Measurements from ENCODE around the gene PRM1. TPM values are rescaled to one million over a fixed set of nuclear protein-coding genes. Genes with fewer than 3 reads are reported as not detected.

The PRM1 gene
- total and polyA plus RNA-seq, 7 experiments from 2014 or later: not detected

GRCh38 chr16:11315510-11315909 is 34.4 kb upstream of the PRM1 start:
- Histone ChIP-seq H3K9me3 (ENCODE audit: control insufficient read depth in 2 of 3, low read length in 3 of 3) (no peaks in the 10 kb centered on the region), H3K27ac (ENCODE audit: low read depth, low read length) (no peak overlapping the region), H3K27me3 (ENCODE audit: control insufficient read depth in 2 of 2, insufficient read depth in 2 of 2, low read length in 2 of 2) (no peaks in the 10 kb centered on the region), H3K4me3 (ENCODE audit: low read length) (no peak overlapping the region), H3K4me1 (ENCODE audit: control insufficient read depth in 2 of 2, insufficient read depth in 2 of 2, low read length in 2 of 2) (peaks cover 20 to 26% of the 10 kb centered on the region in 2 donors), H3K36me3 (ENCODE audit: control insufficient read depth in 2 of 3, insufficient read depth in 3 of 3, low read length in 3 of 3) (no peaks in the 10 kb centered on the region)
- intact Hi-C loops (cut with micrococcal nuclease): no loop called here
- Mint-ChIP-seq H3K4me1 (peaks cover 5 to 64% (median 27%) of the 10 kb centered on the region in 7 donors), H3K4me3 (no peak overlapping the region), H3K27ac (no peak overlapping the region), H3K36me3 (peaks cover 0 to 14% (median 0%) of the 10 kb centered on the region in 5 donors), H3K27me3 (peaks cover 0 to 2% (median 0%) of the 10 kb centered on the region in 5 donors), H3K9me3 (no peaks in the 10 kb centered on the region)
- CTCF ChIA-PET: no interaction called here
- ATAC-seq (no peak), DNase-seq (no peak)
- POLR2A ChIA-PET: interaction anchor here (0.5 kb wide), 1 partner anchor 55 kb away, joined by 4 read pairs; no protein-coding TSS in a partner anchor

GRCh38 chr16:11314309-11314894 is 33.3 kb upstream of the PRM1 start:
- H3K4me1 ChIP-seq (ENCODE audit: control insufficient read depth in 2 of 2, insufficient read depth in 2 of 2, low read length in 2 of 2): peaks cover 23 to 34% of the 10 kb centered on the region in 2 donors
- ATAC-seq (no peak), DNase-seq (no peak)
- ChIA-PET POLR2A (interaction anchor here (0.5 kb wide), 1 partner anchor 124 kb away, joined by 3 read pairs; no protein-coding TSS in a partner anchor), CTCF (no interaction called here)
- no peaks in the 10 kb centered on the region for H3K9me3 ChIP-seq (ENCODE audit: control insufficient read depth in 2 of 3, low read length in 3 of 3)
- Mint-ChIP-seq H3K36me3 (peaks cover 0 to 14% (median 0%) of the 10 kb centered on the region in 5 donors), H3K4me1 (peaks cover 5 to 69% (median 31%) of the 10 kb centered on the region in 7 donors), H3K4me3 (no peak overlapping the region), H3K27me3 (peaks cover 0 to 2% (median 0%) of the 10 kb centered on the region in 5 donors), H3K9me3 (no peaks in the 10 kb centered on the region), H3K27ac (peak overlapping the region in 4 of 9 donors; percentile 29 to 75 (median 64))
- H3K36me3 ChIP-seq (ENCODE audit: control insufficient read depth in 2 of 3, insufficient read depth in 3 of 3, low read length in 3 of 3): no peaks in the 10 kb centered on the region
- H3K27me3 ChIP-seq (ENCODE audit: control insufficient read depth in 2 of 2, insufficient read depth in 2 of 2, low read length in 2 of 2): no peaks in the 10 kb centered on the region
- no peak overlapping the region for H3K4me3 ChIP-seq (ENCODE audit: low read length)
- no peak overlapping the region for H3K27ac ChIP-seq (ENCODE audit: low read depth, low read length)
- intact Hi-C loops (cut with micrococcal nuclease): no loop called here

- H3K36me3 ChIP-seq (ENCODE audit: control insufficient read depth in 2 of 3, insufficient read depth in 3 of 3, low read length in 3 of 3): no peaks in the 10 kb centered on the region
- H3K36me3 Mint-ChIP-seq: peaks cover 0 to 10% (median 0%) of the 10 kb centered on the region in 5 donors
- H3K27me3 ChIP-seq (ENCODE audit: control insufficient read depth in 2 of 2, insufficient read depth in 2 of 2, low read length in 2 of 2): no peaks in the 10 kb centered on the region
- H3K27ac ChIP-seq (ENCODE audit: low read depth, low read length): no peak overlapping the region
- peak overlapping the region in 3 of 10 donors; percentile 13 to 71 (median 20) for H3K4me3 Mint-ChIP-seq
- H3K4me1 Mint-ChIP-seq: peaks cover 5 to 66% (median 31%) of the 10 kb centered on the region in 7 donors
- H3K9me3 ChIP-seq (ENCODE audit: control insufficient read depth in 2 of 3, low read length in 3 of 3): no peaks in the 10 kb centered on the region
- peaks cover 23 to 34% of the 10 kb centered on the region in 2 donors for H3K4me1 ChIP-seq (ENCODE audit: control insufficient read depth in 2 of 2, insufficient read depth in 2 of 2, low read length in 2 of 2)
- ATAC-seq (no peak), DNase-seq (no peak)
- H3K9me3 Mint-ChIP-seq: no peaks in the 10 kb centered on the region
- H3K27me3 Mint-ChIP-seq: peaks cover 0 to 2% (median 0%) of the 10 kb centered on the region in 5 donors
- peak overlapping the region in 7 of 9 donors; percentile 28 to 91 (median 71) for H3K27ac Mint-ChIP-seq
- ChIA-PET POLR2A (interaction anchor here (0.6 to 0.7 kb wide), 2 partner anchors 16 to 56 kb away, joined by 3 to 4 read pairs; no protein-coding TSS in a partner anchor), CTCF (interaction anchor here (0.7 kb wide), 1 partner anchor 154 kb away, joined by 3 read pairs; no protein-coding TSS in a partner anchor)
- no peak overlapping the region for H3K4me3 ChIP-seq (ENCODE audit: low read length)
- intact Hi-C loops (cut with micrococcal nuclease): no loop called here
Measured at GRCh38 chr16:11313493-11314308, 32.6 kb upstream of the PRM1 start.

- DNase-seq (peak in 2 of 9 donors; percentile 15 to 17), ATAC-seq (peak; percentile 17)
- Mint-ChIP-seq H3K9me3 (no peaks in the 10 kb centered on the region), H3K4me3 (peak overlapping the region; percentile 35 to 72 (median 58)), H3K4me1 (peaks cover 5 to 69% (median 31%) of the 10 kb centered on the region in 7 donors), H3K27ac (peak overlapping the region; percentile 11 to 91 (median 75)), H3K27me3 (peaks cover 0 to 2% (median 0%) of the 10 kb centered on the region in 5 donors), H3K36me3 (peaks cover 0 to 6% (median 0%) of the 10 kb centered on the region in 5 donors)
- no peaks in the 10 kb centered on the region for H3K9me3 ChIP-seq (ENCODE audit: control insufficient read depth in 2 of 3, low read length in 3 of 3)
- H3K4me1 ChIP-seq (ENCODE audit: control insufficient read depth in 2 of 2, insufficient read depth in 2 of 2, low read length in 2 of 2): peaks cover 23 to 34% of the 10 kb centered on the region in 2 donors
- intact Hi-C loops (cut with micrococcal nuclease): no loop called here
- ChIA-PET POLR2A (interaction anchor here (0.6 to 2.8 kb wide), 5 partner anchors 15 to 58 kb away, joined by 3 to 14 read pairs (median 4); partner anchors contain the start of gene SOCS1), CTCF (interaction anchor here (0.7 to 2.2 kb wide), 2 partner anchors 15 to 155 kb away, joined by 3 to 10 read pairs; no protein-coding TSS in a partner anchor)
- H3K36me3 ChIP-seq (ENCODE audit: control insufficient read depth in 2 of 3, insufficient read depth in 3 of 3, low read length in 3 of 3): no peaks in the 10 kb centered on the region
- no peaks in the 10 kb centered on the region for H3K27me3 ChIP-seq (ENCODE audit: control insufficient read depth in 2 of 2, insufficient read depth in 2 of 2, low read length in 2 of 2)
- no peak overlapping the region for H3K27ac ChIP-seq (ENCODE audit: low read depth, low read length)
- peak overlapping the region; percentile 23 for H3K4me3 ChIP-seq (ENCODE audit: low read length)
Measured at GRCh38 chr16:11312718-11313492, 31.8 kb upstream of the PRM1 start.

GRCh38 chr16:11310997-11311561 is 29.9 kb upstream of the PRM1 start:
- Histone ChIP-seq H3K27ac (ENCODE audit: low read depth, low read length) (no peak overlapping the region), H3K27me3 (ENCODE audit: control insufficient read depth in 2 of 2, insufficient read depth in 2 of 2, low read length in 2 of 2) (no peaks in the 10 kb centered on the region), H3K9me3 (ENCODE audit: control insufficient read depth in 2 of 3, low read length in 3 of 3) (no peaks in the 10 kb centered on the region), H3K36me3 (ENCODE audit: control insufficient read depth in 2 of 3, insufficient read depth in 3 of 3, low read length in 3 of 3) (no peaks in the 10 kb centered on the region), H3K4me1 (ENCODE audit: control insufficient read depth in 2 of 2, insufficient read depth in 2 of 2, low read length in 2 of 2) (peaks cover 23 to 34% of the 10 kb centered on the region in 2 donors), H3K4me3 (ENCODE audit: low read length) (peak overlapping the region; percentile 16)
- peak; percentile 77 for ATAC-seq
- Mint-ChIP-seq H3K36me3 (peaks cover 0 to 7% (median 0%) of the 10 kb centered on the region in 5 donors), H3K4me1 (peaks cover 5 to 66% (median 35%) of the 10 kb centered on the region in 7 donors), H3K4me3 (peak overlapping the region in 9 of 10 donors; percentile 49 to 78 (median 70)), H3K27me3 (peaks cover 0 to 2% (median 0%) of the 10 kb centered on the region in 5 donors), H3K9me3 (no peaks in the 10 kb centered on the region), H3K27ac (peak overlapping the region; percentile 67 to 99 (median 92))
- ChIA-PET CTCF (interaction anchor here (1.0 to 2.2 kb wide), 3 partner anchors 13 to 55 kb away, joined by 3 to 10 read pairs (median 3); partner anchors contain the start of gene SOCS1), POLR2A (interaction anchor here (0.7 to 2.8 kb wide), 4 partner anchors 13 to 56 kb away, joined by 3 to 14 read pairs (median 5); partner anchors contain the start of gene SOCS1)
- DNase-seq: peak in 7 of 9 donors; percentile 51 to 77 (median 66)
- intact Hi-C loops (cut with micrococcal nuclease): loop anchor here (1.0 to 2.0 kb wide), 8 partner anchors 14 to 56 kb away; partner anchors contain the start of gene RMI2 (in 2 of the 2)
